Prostate gland (tissue), 2 donors: ENCODE measurements around the gene LONP1. TPM values are rescaled to one million over a fixed set of nuclear protein-coding genes. Genes with fewer than 3 reads are reported as not detected.

Experiments used
- DNase-seq: peaks from one replicate; pipeline ENCODE4 v3.0.0-alpha.2; 2019; ENCODE audit warnings: low spot score
- H3K27ac ChIP-seq, 2 donors: fragments of 200-600 bp; sonication (generic); 2 replicates each; pipeline ENCODE4 v1.5.1; 2017 to 2019
- H3K27me3 ChIP-seq: fragments of 200-600 bp; sonication (generic); replicated peaks from 2 replicates; pipeline ENCODE4 v1.5.1; 2019; ENCODE audit not compliant: insufficient read depth
- H3K36me3 ChIP-seq, 2 donors: fragments of 200-600 bp; sonication (generic); 1 replicate in 1 of 2; 2 replicates in 1 of 2; pipeline versions ENCODE4 v1.5.1 to v1.8.1; 2017 to 2019
- H3K4me1 ChIP-seq: fragments of 200-600 bp; sonication (generic); replicated peaks from 2 replicates; pipeline ENCODE4 v1.5.1; 2019
- H3K4me3 ChIP-seq, 2 donors: fragments of 200-600 bp; sonication (generic); 2 replicates each; pipeline ENCODE4 v1.5.1; 2017 to 2019
- H3K9me3 ChIP-seq: fragments of 200-600 bp; sonication (generic); 2 replicates; pipeline ENCODE4 v1.5.1; 2017
- POLR2A ChIP-seq: fragments of 450-650 bp; IDR thresholded peaks from one replicate; pipeline ENCODE4 v1.6.1; 2016; ENCODE audit warnings: antibody characterized with exemption, mild to moderate bottlenecking
- POLR2AphosphoS5 ChIP-seq: sonication (generic); formaldehyde crosslinking; IDR thresholded peaks from one replicate; pipeline ENCODE4 v1.6.1; 2017; ENCODE audit warnings: antibody characterized with exemption
- whole genome bisulfite sequencing: methylation state at CpG from one replicate; pipeline ENCODE4 v1.1.5; 2018; 5-methylcytosine and 5-hydroxymethylcytosine counted together
- intact Hi-C: fragments of 100-400 bp; cut with DNase I; formaldehyde crosslinking; loops from one replicate; pipeline ENCODE4 v1.14.2; 2022
- total RNA-seq, 2 donors: library from RNA; depleted of rRNA; stranded (reverse); fragments of >200 nt; gene quantifications; one replicate each; pipeline ENCODE4 v1.1.0, GENCODE V29; 2016
- TF ChIP-seq, protein P1 (sequence below), 4 experiments: fragments of 200-600 bp in 2 of 4; fragments of 450-650 bp in 2 of 4; sonication (generic) in 2 of 4; IDR thresholded peaks; 1 replicate in 3 of 4; 2 replicates in 1 of 4; pipeline ENCODE4 v1.5.1; 2016 to 2019; ENCODE audit warnings: antibody characterized with exemption in 4 of 4, mild to moderate bottlenecking in 2 of 4, moderate library complexity in 2 of 4

The LONP1 gene
- total RNA-seq, 2 donors from 2014 or later: 62.7 to 120 TPM

DNA sequence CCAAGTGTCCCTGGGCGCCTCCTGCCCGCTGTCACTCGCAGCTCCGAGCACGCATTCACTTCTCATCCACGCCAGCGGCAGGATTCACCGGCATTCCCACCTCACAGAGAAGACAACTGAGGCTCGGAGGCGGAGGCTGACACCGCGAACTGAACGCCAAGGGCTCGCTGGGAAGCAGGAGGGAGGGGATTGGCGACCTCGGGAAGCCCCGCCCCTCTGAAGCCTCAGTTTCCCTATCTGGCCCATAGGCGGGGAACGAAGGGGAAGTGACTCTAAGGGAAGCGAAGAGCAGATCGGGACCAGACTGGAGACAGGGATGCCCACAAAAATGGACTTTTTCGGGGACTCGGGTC, 39.9 kb downstream of the LONP1 start:
- Histone ChIP-seq H3K36me3 (no peaks in the 10 kb centered on the region), H3K4me3 (peak overlapping the region; percentile 69 to 84), H3K27me3 (no peaks in the 10 kb centered on the region), H3K4me1 (peaks cover 7% of the 10 kb centered on the region), H3K27ac (peak overlapping the region; percentile 87 to 91), H3K9me3 (no peaks in the 10 kb centered on the region)
- under 1% methylated on average over 21 of the region's 23 CpGs for WGBS
- no peak for DNase-seq
- intact Hi-C loops: no loop called here
- no peak for TF ChIP-seq POLR2A
- TF ChIP-seq, protein P1, sequence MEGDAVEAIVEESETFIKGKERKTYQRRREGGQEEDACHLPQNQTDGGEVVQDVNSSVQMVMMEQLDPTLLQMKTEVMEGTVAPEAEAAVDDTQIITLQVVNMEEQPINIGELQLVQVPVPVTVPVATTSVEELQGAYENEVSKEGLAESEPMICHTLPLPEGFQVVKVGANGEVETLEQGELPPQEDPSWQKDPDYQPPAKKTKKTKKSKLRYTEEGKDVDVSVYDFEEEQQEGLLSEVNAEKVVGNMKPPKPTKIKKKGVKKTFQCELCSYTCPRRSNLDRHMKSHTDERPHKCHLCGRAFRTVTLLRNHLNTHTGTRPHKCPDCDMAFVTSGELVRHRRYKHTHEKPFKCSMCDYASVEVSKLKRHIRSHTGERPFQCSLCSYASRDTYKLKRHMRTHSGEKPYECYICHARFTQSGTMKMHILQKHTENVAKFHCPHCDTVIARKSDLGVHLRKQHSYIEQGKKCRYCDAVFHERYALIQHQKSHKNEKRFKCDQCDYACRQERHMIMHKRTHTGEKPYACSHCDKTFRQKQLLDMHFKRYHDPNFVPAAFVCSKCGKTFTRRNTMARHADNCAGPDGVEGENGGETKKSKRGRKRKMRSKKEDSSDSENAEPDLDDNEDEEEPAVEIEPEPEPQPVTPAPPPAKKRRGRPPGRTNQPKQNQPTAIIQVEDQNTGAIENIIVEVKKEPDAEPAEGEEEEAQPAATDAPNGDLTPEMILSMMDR (IDR thresholded peaks at IDR 0.05): no peak
- TF ChIP-seq POLR2AphosphoS5: no peak

DNA sequence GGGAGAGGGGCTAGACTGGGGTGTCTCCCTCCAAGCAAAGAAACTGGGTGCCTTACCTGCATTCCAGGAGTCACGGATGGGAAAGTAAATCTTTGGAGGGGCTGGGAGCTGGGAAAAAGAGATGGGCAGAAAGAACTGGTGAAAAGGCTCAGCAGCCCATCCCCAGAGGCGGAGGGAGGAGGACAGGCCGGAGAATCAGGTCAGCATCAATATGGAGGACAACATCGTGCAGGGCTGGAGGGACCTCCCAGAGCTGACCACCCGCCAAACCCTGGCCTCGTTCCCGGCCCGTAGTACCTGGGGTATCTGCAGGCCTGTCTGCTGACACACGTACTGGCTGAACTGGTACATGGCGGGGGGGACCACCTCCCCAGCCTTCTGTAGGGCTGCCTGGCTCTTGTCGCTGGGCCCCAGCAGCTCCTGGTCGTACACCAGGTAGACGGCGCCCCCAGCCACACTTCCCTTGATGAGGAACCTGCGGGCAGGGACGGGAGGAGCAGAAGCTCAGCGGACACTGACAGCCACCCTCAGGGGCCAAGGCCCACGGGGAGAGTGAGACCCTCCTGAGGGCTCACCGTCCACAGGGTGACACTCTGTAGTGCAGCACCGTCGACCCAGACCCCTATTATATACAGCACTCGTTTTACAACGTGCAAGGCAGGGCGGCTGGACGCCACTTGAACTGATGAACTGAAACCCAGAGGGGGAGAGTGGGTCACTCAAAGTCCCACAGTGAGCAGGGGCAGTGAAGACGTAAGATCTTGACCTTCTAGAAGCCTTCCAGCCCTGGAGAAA, 40.5 kb downstream of the LONP1 start:
- intact Hi-C loops: no loop called here
- 22% methylated on average over 25 of the region's 26 CpGs for WGBS

DNA sequence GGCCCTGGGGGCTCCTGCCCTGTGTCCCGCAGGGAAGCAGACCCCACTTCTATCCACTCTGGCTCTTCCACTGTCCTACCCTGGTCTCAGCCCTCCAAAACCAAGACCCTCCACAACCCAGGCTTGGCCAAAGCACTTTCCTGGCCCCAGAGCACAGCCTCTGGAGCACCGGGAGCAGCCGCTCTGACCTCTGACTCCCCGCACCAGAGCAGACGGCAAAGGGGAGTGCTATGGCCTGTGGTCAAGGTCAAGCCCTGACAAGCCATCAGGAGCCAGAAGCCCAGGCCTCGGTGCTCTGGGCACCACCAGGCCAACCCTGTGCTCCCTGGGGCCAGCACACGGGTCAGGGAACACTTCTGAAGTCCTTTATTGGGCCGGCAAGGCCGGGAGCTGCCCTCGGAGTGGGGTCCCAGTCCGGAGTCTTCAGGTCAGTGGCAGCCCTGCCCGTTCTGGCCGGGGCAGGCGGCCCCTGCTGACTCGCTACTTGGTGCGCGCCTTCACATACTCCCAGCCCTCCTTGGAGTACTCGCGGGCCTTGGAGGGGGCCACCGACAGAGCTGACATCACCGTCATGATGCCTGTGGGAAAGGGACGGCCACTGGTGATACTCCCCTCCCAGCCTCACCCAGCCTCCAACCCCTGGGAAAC, 41.8 kb downstream of the LONP1 start:
- no peak for DNase-seq
- H3K9me3 ChIP-seq: no peaks in the 10 kb centered on the region
- H3K36me3 ChIP-seq: no peaks in the 10 kb centered on the region
- no peak overlapping the region for H3K27ac ChIP-seq
- H3K4me1 ChIP-seq: peaks cover 7% of the 10 kb centered on the region
- WGBS: 87% methylated on average over 18 of the region's 22 CpGs
- intact Hi-C loops: no loop called here
- TF ChIP-seq POLR2AphosphoS5: no peak
- TF ChIP-seq, protein P1 (IDR thresholded peaks at IDR 0.05): no peak
- no peak overlapping the region for H3K4me3 ChIP-seq
- H3K27me3 ChIP-seq: no peaks in the 10 kb centered on the region

More for the DNA sequence above, 40.5 kb downstream of the LONP1 start:
- DNase-seq: no peak
- Histone ChIP-seq H3K4me3 (peak overlapping the region; percentile 69 to 84), H3K9me3 (no peaks in the 10 kb centered on the region), H3K4me1 (peaks cover 7% of the 10 kb centered on the region), H3K27me3 (no peaks in the 10 kb centered on the region), H3K36me3 (no peaks in the 10 kb centered on the region), H3K27ac (peak overlapping the region; percentile 87 to 91)
- TF ChIP-seq POLR2A: no peak
- TF ChIP-seq POLR2AphosphoS5: no peak
- TF ChIP-seq, protein P1 (IDR thresholded peaks at IDR 0.05): no peak

DNA sequence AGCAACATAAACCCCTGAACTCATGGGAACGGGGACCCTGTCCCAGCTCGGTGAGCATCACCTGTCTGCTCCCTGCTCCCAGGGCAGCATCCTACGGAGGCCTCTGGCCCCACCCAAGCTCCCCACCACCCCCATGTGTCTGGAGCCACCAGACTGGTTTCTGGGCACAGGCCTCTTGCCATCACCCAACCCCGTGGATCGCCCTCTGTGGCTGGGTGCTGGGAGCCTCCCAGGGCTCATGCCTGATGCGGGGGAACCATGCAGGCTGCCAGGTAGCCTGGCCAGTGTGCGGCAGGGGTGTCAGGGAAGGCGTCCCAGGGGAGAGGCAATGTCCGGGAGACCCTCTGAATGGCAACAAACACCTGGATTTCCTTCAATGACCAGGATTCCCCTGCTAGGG, 42.4 kb downstream of the LONP1 start:
- intact Hi-C loops: no loop called here
- 89% methylated on average over 9 of the region's 9 CpGs for WGBS
- H3K9me3 ChIP-seq: no peaks in the 10 kb centered on the region

More for the DNA sequence above, 42.4 kb downstream of the LONP1 start:
- Histone ChIP-seq H3K27me3 (no peaks in the 10 kb centered on the region), H3K4me3 (no peak overlapping the region), H3K27ac (no peak overlapping the region), H3K4me1 (peaks cover 7% of the 10 kb centered on the region), H3K36me3 (no peaks in the 10 kb centered on the region)
- TF ChIP-seq, protein P1 (IDR thresholded peaks at IDR 0.05): no peak
- TF ChIP-seq POLR2A (no peak), POLR2AphosphoS5 (no peak)
- no peak for DNase-seq
